K562 (cell line): ENCODE results near the gene RNF213. TPM values are rescaled to one million over a fixed set of nuclear protein-coding genes. Genes with fewer than 3 reads are reported as not detected.

Experiments
- ARID2 ChIP-seq: fragments of 450-650 bp; IDR thresholded peaks from 2 replicates; pipeline ENCODE4 v1.6.1; 2017; ENCODE audit warnings: antibody characterized with exemption, mild to moderate bottlenecking
- CTCF ChIP-seq, 3 experiments: IDR thresholded peaks in 2 of 3; conservative IDR thresholded peaks in 1 of 3; 2 replicates each; pipeline ENCODE4 v1.5.1; 2011 to 2012; ENCODE audit warnings: low read length in 3 of 3, mild to moderate bottlenecking in 3 of 3, control low read depth in 2 of 3, improper control_type of control experiment in 1 of 3, inconsistent platforms in 1 of 3, low read depth in 1 of 3, mixed read lengths in 1 of 3, moderate library complexity in 1 of 3; ENCODE audit not compliant: insufficient read depth in 2 of 3
- HIVEP1 ChIP-seq: fragments of 250-450 bp; sonication (Bioruptor Pico); IDR thresholded peaks from 2 replicates; pipeline ENCODE4 v1.4.0; 2020; ENCODE audit warnings: mild to moderate bottlenecking
- HMGN3 ChIP-seq: IDR thresholded peaks from 2 replicates; pipeline ENCODE4 v1.6.1; 2011; ENCODE audit warnings: borderline replicate concordance, low read depth, mild to moderate bottlenecking, mixed read lengths, low read length; ENCODE audit not compliant: insufficient read length; ENCODE audit errors: extremely low read depth
- MTA3 ChIP-seq: fragments of 450-650 bp; formaldehyde crosslinking; IDR thresholded peaks from 2 replicates; pipeline ENCODE4 v1.6.1; 2017; ENCODE audit warnings: mild to moderate bottlenecking, borderline replicate concordance
- NR2F6 ChIP-seq: fragments of 450-650 bp; formaldehyde crosslinking; IDR thresholded peaks from 2 replicates; pipeline ENCODE4 v1.4.0; 2020; ENCODE audit warnings: mild to moderate bottlenecking
- NR3C1 ChIP-seq: sonication (generic); formaldehyde crosslinking; IDR thresholded peaks from 2 replicates; pipeline ENCODE4 v1.8.1; 2022; ENCODE audit warnings: missing genetic modification reagents
- TFAP4 ChIP-seq: sonication (generic); formaldehyde crosslinking; IDR thresholded peaks from 2 replicates; pipeline ENCODE4 v1.8.0; 2022; ENCODE audit warnings: missing genetic modification reagents, mild to moderate bottlenecking, moderate library complexity, borderline replicate concordance
- ZNF263 ChIP-seq: sonication (generic); formaldehyde crosslinking; IDR thresholded peaks from 2 replicates; pipeline ENCODE4 v1.8.0; 2022; ENCODE audit warnings: mild to moderate bottlenecking, missing genetic modification reagents, borderline replicate concordance
- polyA plus RNA-seq, 8 experiments: library from polyadenylated mRNA; depleted of rRNA in 4 of 8; stranded (reverse) in 5 of 8; unstranded in 3 of 8; fragments of >200 nt; fragmentation: Nextera tagmentation in 2 of 8; fragmentation: Illumina TruSeq in 1 of 8; extraction: Ambion mirVana in 2 of 8; extraction: Trizol in 1 of 8; gene quantifications; 2 replicates each; pipeline versions ENCODE4 v1.2.1 to v1.2.3, GENCODE V29; 2011 to 2014; ENCODE audit warnings: inconsistent platforms in 1 of 8, missing spikeins in 1 of 8
- total RNA-seq, 7 experiments: library from RNA; depleted of rRNA in 6 of 7; stranded (reverse); fragments of >200 nt in 6 of 7; fragmentation: Illumina TruSeq in 2 of 7; extraction: Trizol in 2 of 7; gene quantifications; 2 replicates each; pipeline versions ENCODE4 v1.2.1 to v1.2.3, GENCODE V29; 2011 to 2021; ENCODE audit warnings: low replicate concordance in 1 of 7
- TF ChIP-seq, protein P1 (sequence below): fragments of 450-650 bp; formaldehyde crosslinking; IDR thresholded peaks from 2 replicates; pipeline ENCODE4 v1.4.0; 2020; ENCODE audit warnings: mild to moderate bottlenecking, moderate library complexity

Gene RNF213
- total and polyA plus RNA-seq, 9 of the 15 experiments (the other 6 are each of a cell fraction or from before 2014, with no cell fraction given): 5.3 to 33.6 (median 17.9) TPM

GRCh38 chr17:80248894-80249710, 11.6 kb upstream of the RNF213 start (continued):
- TF ChIP-seq, protein P1, sequence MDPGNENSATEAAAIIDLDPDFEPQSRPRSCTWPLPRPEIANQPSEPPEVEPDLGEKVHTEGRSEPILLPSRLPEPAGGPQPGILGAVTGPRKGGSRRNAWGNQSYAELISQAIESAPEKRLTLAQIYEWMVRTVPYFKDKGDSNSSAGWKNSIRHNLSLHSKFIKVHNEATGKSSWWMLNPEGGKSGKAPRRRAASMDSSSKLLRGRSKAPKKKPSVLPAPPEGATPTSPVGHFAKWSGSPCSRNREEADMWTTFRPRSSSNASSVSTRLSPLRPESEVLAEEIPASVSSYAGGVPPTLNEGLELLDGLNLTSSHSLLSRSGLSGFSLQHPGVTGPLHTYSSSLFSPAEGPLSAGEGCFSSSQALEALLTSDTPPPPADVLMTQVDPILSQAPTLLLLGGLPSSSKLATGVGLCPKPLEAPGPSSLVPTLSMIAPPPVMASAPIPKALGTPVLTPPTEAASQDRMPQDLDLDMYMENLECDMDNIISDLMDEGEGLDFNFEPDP (CRISPR knock-in tag): no peak
- TF ChIP-seq NR2F6 (CRISPR knock-in tag) (no peak), MTA3 (no peak), HIVEP1 (CRISPR knock-in tag) (no peak), HMGN3 (peak; percentile 31), TFAP4 (peak; percentile 46; the same call in 1 of the 2 replicates), CTCF (IDR thresholded peaks at IDR 0.05 in 2 of 3, conservative IDR thresholded peaks at IDR 0.05 in 1 of 3; ENCODE audit: insufficient read depth in 2 of 3, low read depth in 1 of 3, low read length in 3 of 3) (peak; percentile 43 to 67 (median 53); a peak in 5 of 6 replicates), ARID2 (0 out of 2 replicates have a peak, but pooled peaks have one; percentile 34), NR3C1 (no peak), ZNF263 (0 out of 2 replicates have a peak, but pooled peaks have one; percentile 55)
